ENCODE measurements around the gene NDUFB7.

NDUFB7 gene

GRCh38 chr19:14556662-14557188, 15.1 kb downstream of the NDUFB7 start (continued):
- TF ChIP-seq ZBTB44 (tag by site-specific recombination; IDR thresholded peaks at IDR 0.05) (no peak), ZNF121 (tag by site-specific recombination; IDR thresholded peaks at IDR 0.05) (peak; percentile 59; the same call in 1 of the 2 replicates), ZNF202 (tag by site-specific recombination; IDR thresholded peaks at IDR 0.05; ENCODE audit: borderline replicate concordance) (no peak), ZNF692 (tag by site-specific recombination; IDR thresholded peaks at IDR 0.05) (0 out of 2 replicates have a peak, but pooled peaks have one; percentile 22), BCL11A (tag by site-specific recombination; IDR thresholded peaks at IDR 0.05; ENCODE audit: low read depth) (no peak), ZNF785 (tag by site-specific recombination; IDR thresholded peaks at IDR 0.05) (no peak), PATZ1 (tag by site-specific recombination; IDR thresholded peaks at IDR 0.05) (peak; percentile 41), ZNF266 (tag by site-specific recombination; IDR thresholded peaks at IDR 0.05; ENCODE audit: low read depth) (peak; percentile 66), PRDM10 (tag by site-specific recombination; IDR thresholded peaks at IDR 0.05) (no peak), ZNF747 (tag by site-specific recombination; IDR thresholded peaks at IDR 0.05) (no peak), SCRT2 (tag by site-specific recombination; IDR thresholded peaks at IDR 0.05) (no peak), ZNF521 (tag by site-specific recombination; IDR thresholded peaks at IDR 0.05) (no peak), ZNF324 (tag by site-specific recombination; IDR thresholded peaks at IDR 0.05) (no peak), ZNF610 (tag by site-specific recombination; IDR thresholded peaks at IDR 0.05; ENCODE audit: borderline replicate concordance) (no peak), ZNF114 (tag by site-specific recombination; IDR thresholded peaks at IDR 0.05) (no peak), ZNF350 (tag by site-specific recombination; IDR thresholded peaks at IDR 0.05) (no peak), ZBTB17 (tag by site-specific recombination; IDR thresholded peaks at IDR 0.05) (peak; percentile 63; the same call in 1 of the 2 replicates), REST (tag by site-specific recombination; IDR thresholded peaks at IDR 0.05) (peak; percentile 60; the same call in 1 of the 2 replicates), ZNF529 (tag by site-specific recombination; IDR thresholded peaks at IDR 0.05; ENCODE audit: insufficient replicate concordance) (no peak), KLF9 (tag by site-specific recombination; IDR thresholded peaks at IDR 0.05; ENCODE audit: low read depth) (no peak), ZNF645 (tag by site-specific recombination; IDR thresholded peaks at IDR 0.05) (no peak), SP2 (tag by site-specific recombination; IDR thresholded peaks at IDR 0.05) (no peak), ZSCAN30 (tag by site-specific recombination; IDR thresholded peaks at IDR 0.05) (peak; percentile 58; the same call in 1 of the 2 replicates)

All from HEK293 (cell line).